Dendritic cell treated with granulocyte-macrophage colony-stimulating factor and Interleukin-4, amounts not matched to agents 40 ng/mL and 50 ng/mL, for 4 days (primary cell): ENCODE data around the gene CFAP46.
"Not testable (repeated sequence)": the region's sequence is repeated elsewhere in the genome, so short reads cannot be mapped to it uniquely, and the experiment has no call there.

ENCODE experiments used
- H3K27ac Mint-ChIP-seq: one replicate; pipeline ENCODE4 v1.8.0; 2022; ENCODE audit warnings: mild to moderate bottlenecking, mixed read lengths
- H3K27me3 Mint-ChIP-seq: one replicate; pipeline ENCODE4 v1.8.0; 2022; ENCODE audit warnings: mild to moderate bottlenecking, mixed read lengths
- H3K36me3 Mint-ChIP-seq: one replicate; pipeline ENCODE4 v1.8.0; 2022; ENCODE audit warnings: low read depth, mixed read lengths
- H3K4me1 Mint-ChIP-seq: one replicate; pipeline ENCODE4 v1.8.0; 2022; ENCODE audit warnings: low read depth, mixed read lengths
- H3K4me3 Mint-ChIP-seq: one replicate; pipeline ENCODE4 v1.8.0; 2022; ENCODE audit warnings: mild to moderate bottlenecking, moderate library complexity, mixed read lengths
- H3K9me3 Mint-ChIP-seq: one replicate; pipeline ENCODE4 v1.8.0; 2022; ENCODE audit warnings: mixed read lengths
- intact Hi-C: fragments of 100-400 bp; cut with micrococcal nuclease; formaldehyde crosslinking; loops from one replicate; pipeline ENCODE4 v1.15.0; 2022

CFAP46 gene

DNA sequence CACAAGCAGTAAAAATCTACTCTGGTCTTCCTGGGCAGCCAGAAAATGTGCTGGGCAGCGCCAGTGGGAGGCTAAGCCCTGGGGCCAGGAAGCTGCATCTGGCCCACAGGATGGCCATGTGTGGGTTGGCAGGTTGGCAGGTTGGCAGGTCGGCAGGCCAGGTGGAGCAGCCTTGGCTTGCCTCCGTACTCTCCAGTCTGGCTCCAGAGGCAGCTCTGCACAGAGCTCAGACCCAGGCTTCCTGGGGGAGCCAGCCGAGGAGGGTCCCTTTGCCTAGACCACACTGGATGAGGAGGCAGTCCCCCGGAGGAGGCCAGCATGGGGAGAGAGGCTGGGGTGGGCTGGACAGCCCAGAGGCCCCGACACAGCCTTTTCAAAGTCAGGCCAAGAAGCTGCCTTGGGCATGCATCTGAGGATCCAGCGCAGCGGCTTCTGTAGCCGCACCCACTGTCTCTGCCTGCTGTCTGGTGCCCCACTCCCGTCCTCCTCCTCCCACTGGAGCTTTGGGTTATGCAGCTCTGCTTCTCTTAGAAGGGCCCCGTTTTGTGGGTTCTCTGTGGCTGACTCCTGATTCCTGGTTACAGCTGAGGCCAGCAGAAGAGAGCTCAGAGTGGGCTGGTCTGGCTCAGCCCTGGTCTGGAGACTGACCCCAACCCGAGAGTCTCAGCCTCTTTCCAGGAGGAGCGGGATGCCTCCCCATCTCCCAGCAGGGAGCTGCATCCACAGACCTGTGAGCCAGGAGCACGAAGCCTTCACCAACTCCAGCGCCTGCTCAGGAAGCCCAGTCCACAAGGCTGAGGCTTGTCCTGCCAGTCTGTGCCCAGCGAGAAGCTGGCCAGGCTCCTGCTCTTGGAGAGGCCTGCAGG lies 44.6 kb downstream of the CFAP46 start:
- Mint-ChIP-seq H3K9me3 (no peaks in the 10 kb centered on the region), H3K4me1 (no peaks in the 10 kb centered on the region), H3K36me3 (no peaks in the 10 kb centered on the region), H3K27ac (no peak overlapping the region), H3K4me3 (no peak overlapping the region), H3K27me3 (peaks cover 23% of the 10 kb centered on the region)
- intact Hi-C loops, result no loop called here

DNA sequence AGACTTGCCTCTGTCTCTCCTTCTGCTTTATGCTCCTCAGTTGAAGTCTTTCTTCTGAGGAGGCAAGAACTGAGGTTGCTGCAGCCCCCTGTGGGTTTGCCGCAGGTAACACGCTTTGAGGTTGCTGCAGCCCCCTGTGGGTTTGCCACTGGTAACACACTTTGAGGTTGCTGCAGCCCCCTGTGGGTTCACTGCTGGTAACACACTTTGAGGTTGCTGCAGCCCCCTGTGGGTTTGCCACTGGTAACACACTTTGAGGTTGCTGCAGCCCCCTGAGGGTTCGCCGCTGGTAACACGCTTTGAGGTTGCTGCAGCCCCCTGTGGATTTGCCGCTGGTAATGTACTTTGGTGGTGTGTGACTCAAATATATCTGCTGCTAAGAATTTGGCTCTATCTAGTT lies 48.6 kb downstream of the CFAP46 start:
- H3K27me3 Mint-ChIP-seq, result peaks cover 20% of the 10 kb centered on the region
- not testable (repeated sequence) for H3K27ac Mint-ChIP-seq, H3K4me1 Mint-ChIP-seq

DNA sequence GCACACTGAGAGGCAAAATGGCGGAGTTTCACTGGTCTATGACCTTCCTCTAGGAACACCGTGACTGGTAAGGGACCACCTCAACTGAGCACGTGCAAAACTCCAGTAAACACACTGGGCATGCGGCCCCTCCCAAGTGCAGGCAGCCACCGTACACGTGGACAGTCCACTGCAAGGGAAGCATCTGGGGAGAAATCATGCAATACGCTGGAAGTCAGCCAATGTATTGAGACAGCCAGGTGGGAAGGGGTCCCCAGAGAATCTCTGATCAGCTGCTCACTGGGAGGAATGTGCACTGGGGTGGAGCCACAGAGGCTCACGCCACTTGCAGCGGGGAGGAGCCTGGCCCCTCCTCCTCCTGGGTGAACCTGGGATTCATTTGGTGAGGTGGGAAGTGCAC lies 49.3 kb downstream of the CFAP46 start:
- Mint-ChIP-seq H3K36me3 (no peaks in the 10 kb centered on the region), H3K4me1 (no peaks in the 10 kb centered on the region), H3K27ac (no peak overlapping the region), H3K27me3 (peaks cover 20% of the 10 kb centered on the region), H3K4me3 (no peak overlapping the region), H3K9me3 (no peaks in the 10 kb centered on the region)
- intact Hi-C loops, result no loop called here

More for the DNA sequence above, 48.6 kb downstream of the CFAP46 start:
- H3K4me3 Mint-ChIP-seq, H3K9me3 Mint-ChIP-seq, H3K36me3 Mint-ChIP-seq, intact Hi-C loops: not testable (repeated sequence)

DNA sequence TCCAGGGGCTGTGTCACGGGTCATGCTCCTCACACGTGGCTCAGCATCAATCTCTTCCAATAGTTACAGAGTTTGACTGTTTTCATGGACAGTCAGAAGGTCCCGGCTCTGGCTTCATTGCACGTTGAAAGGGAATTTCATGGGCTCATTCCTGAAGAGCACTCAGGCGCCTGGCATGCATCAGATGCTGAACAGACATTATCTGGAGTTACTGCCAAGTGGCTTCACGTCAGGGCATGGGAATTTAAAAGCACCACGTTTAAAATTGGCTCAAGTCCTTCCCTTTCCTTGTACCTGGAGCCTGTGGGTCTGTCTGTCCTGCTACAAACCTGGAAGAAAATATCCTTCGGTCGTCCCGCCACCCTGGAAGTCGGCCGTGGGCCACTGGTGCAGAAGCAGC lies 50.4 kb downstream of the CFAP46 start:
- no peak overlapping the region for H3K4me3 Mint-ChIP-seq
- no peaks in the 10 kb centered on the region for H3K36me3 Mint-ChIP-seq
- H3K27me3 Mint-ChIP-seq, result peaks cover 23% of the 10 kb centered on the region
- intact Hi-C loops, result no loop called here
- H3K4me1 Mint-ChIP-seq, result no peaks in the 10 kb centered on the region
- H3K9me3 Mint-ChIP-seq, result no peaks in the 10 kb centered on the region
- H3K27ac Mint-ChIP-seq, result no peak overlapping the region

DNA sequence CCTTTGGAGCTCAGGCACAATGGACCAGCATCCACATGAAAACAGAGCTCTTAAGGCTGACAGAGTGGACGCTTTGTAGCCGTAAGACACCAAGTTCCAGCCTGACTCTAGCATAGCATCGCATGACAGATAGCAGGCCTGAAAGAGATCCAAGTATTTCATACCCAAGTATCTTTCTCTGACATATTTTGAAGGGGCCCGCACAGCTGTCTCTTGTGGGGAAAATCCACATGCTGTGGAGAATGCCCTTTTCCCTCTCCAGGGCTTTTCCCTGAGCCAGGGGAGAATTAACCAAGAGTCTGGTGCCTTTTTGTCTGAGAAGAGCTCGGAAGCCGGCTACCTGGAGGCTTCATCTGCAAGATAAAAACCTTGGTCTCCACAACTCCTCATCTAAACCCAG lies 51.0 kb downstream of the CFAP46 start:
- H3K27me3 Mint-ChIP-seq, result peaks cover 25% of the 10 kb centered on the region
- H3K27ac Mint-ChIP-seq, result no peak overlapping the region
- intact Hi-C loops, result no loop called here
- H3K9me3 Mint-ChIP-seq, result no peaks in the 10 kb centered on the region
- no peaks in the 10 kb centered on the region for H3K36me3 Mint-ChIP-seq
- H3K4me3 Mint-ChIP-seq, result no peak overlapping the region
- no peaks in the 10 kb centered on the region for H3K4me1 Mint-ChIP-seq

DNA sequence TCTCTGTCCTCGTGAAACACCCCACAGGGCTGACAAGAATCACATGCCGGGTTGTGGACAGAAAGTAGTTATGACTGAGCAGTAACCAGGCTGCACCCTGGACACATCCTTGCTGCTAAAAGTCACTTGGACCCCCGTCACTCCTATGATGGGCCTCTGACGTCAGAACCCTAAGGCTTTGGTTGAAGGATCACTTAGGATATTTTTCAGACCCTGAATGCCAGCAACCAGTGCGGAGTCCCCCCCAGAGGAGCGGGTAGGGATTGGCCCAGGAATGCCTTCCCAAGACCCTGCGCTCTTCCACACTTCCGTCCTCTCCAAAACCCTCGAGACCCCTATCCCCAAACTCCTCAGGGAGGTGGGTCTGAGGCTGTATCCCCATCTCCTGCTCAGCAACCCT lies 52.1 kb downstream of the CFAP46 start:
- H3K4me3 Mint-ChIP-seq, result no peak overlapping the region
- no peaks in the 10 kb centered on the region for H3K9me3 Mint-ChIP-seq
- peaks cover 24% of the 10 kb centered on the region for H3K27me3 Mint-ChIP-seq
- no peaks in the 10 kb centered on the region for H3K4me1 Mint-ChIP-seq
- intact Hi-C loops, result no loop called here
- H3K27ac Mint-ChIP-seq, result no peak overlapping the region
- no peaks in the 10 kb centered on the region for H3K36me3 Mint-ChIP-seq

DNA sequence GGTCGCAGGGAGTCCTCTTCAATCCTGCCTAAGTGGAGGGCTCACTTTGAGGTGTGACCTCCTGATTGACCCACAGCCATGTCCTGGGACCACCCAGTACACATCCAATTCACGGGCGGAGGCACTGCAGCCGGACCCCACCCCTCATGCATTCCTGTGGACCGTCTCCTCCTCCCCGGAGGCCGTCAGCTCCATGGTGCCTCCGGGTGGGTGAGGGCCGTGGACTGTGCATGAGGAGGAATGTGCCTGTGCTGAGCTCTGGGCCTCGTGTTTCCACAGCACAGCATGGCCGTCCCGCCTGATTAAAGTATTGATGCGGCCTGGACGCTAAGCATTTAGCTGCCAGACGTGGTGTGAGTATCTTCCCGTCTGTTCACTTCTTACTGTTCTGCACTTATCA lies 52.8 kb downstream of the CFAP46 start:
- Mint-ChIP-seq H3K27ac (no peak overlapping the region), H3K9me3 (no peaks in the 10 kb centered on the region), H3K4me3 (no peak overlapping the region), H3K36me3 (no peaks in the 10 kb centered on the region), H3K27me3 (peaks cover 17% of the 10 kb centered on the region), H3K4me1 (no peaks in the 10 kb centered on the region)
- intact Hi-C loops, result no loop called here

DNA sequence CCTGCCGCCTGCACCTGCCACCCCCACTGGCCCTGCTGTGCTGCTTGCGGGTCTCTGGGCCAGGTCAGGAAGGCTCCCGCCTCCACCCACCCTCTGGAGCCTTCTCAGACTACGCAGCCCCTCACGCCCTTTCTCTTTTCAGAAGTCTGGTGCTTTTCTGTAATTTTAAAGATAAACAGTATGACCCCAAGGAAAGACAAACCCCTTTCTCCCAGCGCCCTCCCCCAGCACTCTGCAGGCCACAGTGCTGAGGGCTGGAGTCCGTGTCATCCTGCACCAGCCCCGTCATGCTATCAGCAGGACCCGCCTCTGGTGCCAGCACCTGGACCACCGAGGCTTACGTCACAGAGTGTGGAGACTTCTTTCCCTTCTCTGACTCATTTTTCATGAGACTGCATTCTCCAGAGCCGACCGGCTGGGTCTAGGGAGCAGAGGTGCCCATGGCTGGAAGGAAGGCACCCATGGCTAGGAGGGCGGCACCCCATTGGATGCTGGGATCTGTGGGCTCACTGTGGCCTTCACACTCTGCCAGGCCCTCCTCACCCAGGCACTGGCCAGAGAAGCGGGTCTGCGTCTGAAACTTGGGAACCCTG lies 53.4 kb downstream of the CFAP46 start:
- intact Hi-C loops, result no loop called here
- H3K4me1 Mint-ChIP-seq, result no peaks in the 10 kb centered on the region
- no peak overlapping the region for H3K27ac Mint-ChIP-seq
- H3K36me3 Mint-ChIP-seq, result no peaks in the 10 kb centered on the region
- H3K4me3 Mint-ChIP-seq, result no peak overlapping the region
- peaks cover 14% of the 10 kb centered on the region for H3K27me3 Mint-ChIP-seq
- no peaks in the 10 kb centered on the region for H3K9me3 Mint-ChIP-seq

DNA sequence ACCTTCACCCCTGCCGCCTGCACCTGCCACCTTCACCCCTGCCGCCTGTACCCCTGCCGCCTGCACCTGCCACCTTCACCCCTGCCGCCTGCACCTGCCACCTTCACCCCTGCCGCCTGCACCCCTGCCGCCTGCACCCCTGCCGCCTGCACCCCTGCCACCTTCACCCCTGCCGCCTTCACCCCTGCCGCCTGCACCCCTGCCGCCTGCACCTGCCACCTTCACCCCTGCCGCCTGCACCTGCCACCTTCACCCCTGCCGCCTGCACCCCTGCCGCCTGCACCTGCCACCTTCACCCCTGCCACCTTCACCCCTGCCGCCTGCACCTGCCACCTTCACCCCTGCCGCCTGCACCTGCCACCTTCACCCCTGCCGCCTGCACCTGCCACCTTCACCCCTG lies 53.9 kb downstream of the CFAP46 start:
- H3K4me3 Mint-ChIP-seq, intact Hi-C loops, H3K9me3 Mint-ChIP-seq, H3K27ac Mint-ChIP-seq, H3K4me1 Mint-ChIP-seq, H3K36me3 Mint-ChIP-seq, H3K27me3 Mint-ChIP-seq: not testable (repeated sequence)

DNA sequence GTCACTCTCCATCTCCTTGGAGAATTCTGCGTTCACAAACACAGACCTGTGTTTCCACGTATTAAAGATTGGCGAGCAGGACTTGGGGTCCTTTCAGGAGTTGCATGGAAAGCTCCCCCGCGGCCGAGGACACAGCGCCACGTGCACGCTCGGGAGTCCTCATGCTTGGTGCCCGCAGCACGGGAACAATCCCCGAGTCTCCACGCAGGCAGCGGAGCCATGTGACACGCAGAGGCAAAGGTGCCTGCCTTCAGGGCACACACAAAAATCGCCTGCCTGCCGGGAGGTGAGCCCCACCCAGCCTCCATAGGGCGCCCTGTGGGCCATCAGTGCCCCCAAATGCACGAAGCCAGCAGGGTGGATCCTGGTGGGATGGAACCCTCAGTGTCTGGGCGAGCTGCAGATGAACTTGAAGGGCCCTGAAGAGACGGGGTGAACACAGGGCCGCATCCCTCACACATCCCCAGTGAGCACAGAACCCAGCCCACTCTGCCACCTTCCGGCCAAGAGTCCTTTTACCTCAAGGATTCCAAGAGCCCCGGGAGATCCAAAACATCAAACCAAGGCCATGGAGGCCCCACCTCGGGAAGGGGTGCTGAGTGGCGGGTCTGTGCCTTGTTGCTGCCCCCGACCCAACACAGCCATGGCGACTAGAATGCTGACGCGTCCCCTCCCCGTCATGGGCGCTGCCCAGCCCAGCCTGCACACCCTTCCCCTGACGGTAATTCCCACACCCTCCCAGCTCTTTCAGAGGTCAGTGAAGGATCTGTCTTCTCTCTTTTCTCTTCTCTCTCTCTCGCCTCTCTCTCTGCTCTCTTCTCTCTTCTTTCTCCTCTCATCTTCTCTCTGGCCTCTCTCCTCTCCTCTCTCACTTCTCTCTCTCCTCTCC lies 55.9 kb downstream of the CFAP46 start:
- intact Hi-C loops, result no loop called here
- Mint-ChIP-seq H3K4me3 (no peak overlapping the region), H3K4me1 (no peaks in the 10 kb centered on the region), H3K27me3 (peaks cover 7% of the 10 kb centered on the region), H3K36me3 (no peaks in the 10 kb centered on the region), H3K27ac (no peak overlapping the region), H3K9me3 (no peaks in the 10 kb centered on the region)

DNA sequence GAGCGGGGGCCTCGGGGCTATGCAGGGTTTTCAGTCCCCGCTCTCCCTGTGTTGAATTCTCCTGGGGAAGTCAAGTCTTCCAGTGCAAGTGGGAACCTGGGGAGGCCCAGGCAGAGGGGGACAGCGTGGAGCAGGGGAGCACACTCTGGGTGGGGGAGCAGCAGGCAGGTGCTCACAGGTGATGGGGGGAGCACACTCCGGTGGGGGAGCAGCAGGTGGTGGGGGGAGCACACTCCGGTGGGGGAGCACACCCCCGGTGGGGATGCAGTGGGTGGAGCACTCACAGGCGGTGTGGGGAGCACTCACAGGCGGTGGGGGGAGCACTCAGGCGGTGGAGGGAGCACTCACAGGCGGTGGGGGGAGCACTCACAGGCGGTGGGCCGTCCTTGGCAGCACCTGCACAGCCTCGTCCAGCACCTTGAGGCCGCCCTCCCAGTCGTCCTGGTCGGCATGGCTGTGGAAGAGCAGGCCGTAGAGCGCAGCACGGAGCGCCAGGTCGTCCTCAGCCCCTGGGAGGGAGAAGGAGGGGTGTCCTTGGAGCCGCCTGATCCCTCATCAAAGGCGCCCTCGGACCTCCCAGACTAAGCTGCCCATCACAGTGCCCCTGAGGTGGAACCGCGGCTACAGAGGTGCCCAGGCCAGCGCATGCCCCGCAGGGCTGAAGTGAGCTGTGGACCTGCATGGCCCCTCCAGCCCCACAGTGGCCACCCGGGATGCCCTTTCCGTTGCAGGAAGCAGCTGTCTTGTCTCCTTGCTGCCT lies 56.7 kb downstream of the CFAP46 start:
- Mint-ChIP-seq H3K27me3 (peaks cover 7% of the 10 kb centered on the region), H3K4me1 (no peaks in the 10 kb centered on the region), H3K27ac (no peak overlapping the region), H3K4me3 (no peak overlapping the region), H3K36me3 (no peaks in the 10 kb centered on the region), H3K9me3 (no peaks in the 10 kb centered on the region)
- intact Hi-C loops, result no loop called here

DNA sequence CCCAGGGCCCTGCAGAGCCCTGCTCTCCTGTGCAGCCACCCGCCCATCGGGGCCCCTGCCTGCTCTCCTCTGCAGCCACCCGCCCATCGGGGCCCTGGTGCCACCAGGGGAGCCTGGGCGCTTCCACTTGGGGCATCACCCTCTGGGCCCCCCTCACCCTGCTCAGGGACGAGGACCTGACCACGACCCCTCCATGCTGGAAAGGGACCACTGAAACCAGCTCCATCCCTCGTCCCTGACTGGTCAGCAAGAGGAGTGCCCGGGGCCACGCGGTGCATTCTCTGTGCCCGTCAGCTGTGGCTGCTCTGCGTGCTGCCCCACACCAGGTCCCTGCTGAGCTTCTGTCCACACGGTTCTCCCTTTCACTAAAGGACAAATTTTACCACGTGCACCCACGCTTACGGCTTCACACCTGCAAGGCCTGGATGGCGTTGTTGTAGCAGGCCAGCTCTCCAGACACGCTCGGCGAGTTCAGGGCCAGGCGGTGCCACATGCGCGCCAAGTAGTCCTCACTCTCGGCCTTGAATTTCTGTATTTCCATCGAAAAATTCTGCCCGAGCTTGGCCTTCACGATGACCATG lies 57.6 kb downstream of the CFAP46 start:
- no peaks in the 10 kb centered on the region for H3K9me3 Mint-ChIP-seq
- H3K4me3 Mint-ChIP-seq, result no peak overlapping the region
- no peak overlapping the region for H3K27ac Mint-ChIP-seq
- intact Hi-C loops, result no loop called here
- peaks cover 8% of the 10 kb centered on the region for H3K27me3 Mint-ChIP-seq
- H3K36me3 Mint-ChIP-seq, result no peaks in the 10 kb centered on the region
- no peaks in the 10 kb centered on the region for H3K4me1 Mint-ChIP-seq

DNA sequence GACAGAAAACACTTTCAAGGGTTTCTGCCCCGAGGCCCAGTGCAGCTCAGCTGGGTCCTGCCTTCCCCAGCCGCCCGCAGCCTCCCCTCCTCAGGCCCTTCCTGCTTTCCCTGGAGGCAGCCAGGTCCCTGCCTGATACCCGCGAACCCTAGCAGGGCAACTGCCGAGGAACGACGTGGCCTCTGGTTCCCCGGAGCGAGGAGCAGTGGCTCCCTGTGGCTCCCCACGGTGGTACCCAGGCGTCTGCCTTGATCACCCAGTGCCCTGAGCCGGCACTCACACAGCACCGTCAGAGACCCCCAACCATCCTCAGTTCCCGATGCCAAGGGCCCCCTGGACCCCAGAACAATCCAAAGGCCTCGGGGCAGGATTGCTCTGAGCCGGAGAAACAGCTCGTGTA lies 58.3 kb downstream of the CFAP46 start:
- intact Hi-C loops, result no loop called here
- Mint-ChIP-seq H3K36me3 (no peaks in the 10 kb centered on the region), H3K27ac (no peak overlapping the region), H3K27me3 (peaks cover 14% of the 10 kb centered on the region), H3K4me1 (no peaks in the 10 kb centered on the region), H3K9me3 (no peaks in the 10 kb centered on the region), H3K4me3 (no peak overlapping the region)
